COR-L47 (cell line): ENCODE data around the gene COTL1.
"Not testable (repeated sequence)": the region's sequence is repeated elsewhere in the genome, so short reads cannot be mapped to it uniquely, and the experiment has no call there.

Experiments used
- DNase-seq: peaks from one replicate; lab custom pipeline; 2025; lab: John Stamatoyannopoulos, UW

COTL1 gene

DNA sequence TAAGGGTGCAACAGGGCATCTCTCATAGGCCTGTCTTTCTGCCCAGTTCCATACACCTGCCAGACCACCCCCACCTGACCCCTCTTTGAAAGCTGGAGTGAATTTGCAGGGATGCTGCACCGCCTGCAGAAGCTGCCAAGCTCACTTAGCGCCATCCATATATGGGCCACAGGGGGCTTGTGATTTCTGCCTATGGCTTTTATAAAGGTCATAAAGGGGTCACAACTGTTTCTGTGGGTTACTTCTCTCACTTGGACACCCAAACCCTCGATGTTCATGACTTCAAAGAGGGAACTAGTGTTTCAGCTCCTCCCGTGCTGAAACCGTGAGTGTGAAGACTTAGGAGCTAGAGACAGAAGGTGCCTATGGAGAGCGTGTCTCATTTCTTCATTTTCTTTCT, 89.6 kb downstream of the COTL1 start:
- no peak for DNase-seq

- no peak for DNase-seq
Observed at GRCh38 chr16:84527532-84528269, 90.2 kb downstream of the COTL1 start.

DNA sequence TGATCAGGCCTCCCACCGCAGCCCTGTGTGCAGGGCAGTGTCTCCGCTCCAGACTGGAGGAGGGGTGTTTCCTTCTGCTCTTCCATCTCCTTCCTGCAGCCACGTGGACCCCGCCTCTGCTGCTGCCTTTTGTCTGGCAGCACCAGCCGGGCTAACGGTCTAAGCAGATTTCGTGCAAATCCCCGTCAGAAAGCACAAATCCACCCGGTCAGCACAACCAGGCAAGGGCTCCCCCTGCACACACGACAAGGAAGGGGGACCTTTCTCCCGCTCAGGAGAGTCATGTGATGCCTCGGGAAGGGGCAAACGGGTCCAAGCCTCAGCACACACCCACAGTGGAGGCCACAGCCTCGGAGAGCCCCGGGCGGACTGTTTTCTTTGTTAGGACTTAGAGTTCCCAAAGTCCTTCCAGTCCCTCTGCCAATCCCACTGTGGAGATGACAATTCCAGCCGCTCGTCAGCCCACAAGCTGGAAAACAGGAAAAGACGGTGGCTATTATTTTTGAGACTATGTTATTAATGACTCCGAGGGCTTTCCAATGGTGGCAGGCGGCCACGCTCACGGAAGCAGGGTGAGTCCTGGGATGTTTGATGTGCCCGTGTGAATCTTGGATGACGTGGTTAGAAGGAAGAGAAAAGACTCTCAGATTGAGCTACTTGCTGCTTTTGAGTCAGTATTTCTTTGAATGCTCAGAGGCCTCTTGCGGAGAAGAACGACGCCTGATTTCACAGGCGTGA, 90.9 kb downstream of the COTL1 start:
- DNase-seq, result no peak

DNA sequence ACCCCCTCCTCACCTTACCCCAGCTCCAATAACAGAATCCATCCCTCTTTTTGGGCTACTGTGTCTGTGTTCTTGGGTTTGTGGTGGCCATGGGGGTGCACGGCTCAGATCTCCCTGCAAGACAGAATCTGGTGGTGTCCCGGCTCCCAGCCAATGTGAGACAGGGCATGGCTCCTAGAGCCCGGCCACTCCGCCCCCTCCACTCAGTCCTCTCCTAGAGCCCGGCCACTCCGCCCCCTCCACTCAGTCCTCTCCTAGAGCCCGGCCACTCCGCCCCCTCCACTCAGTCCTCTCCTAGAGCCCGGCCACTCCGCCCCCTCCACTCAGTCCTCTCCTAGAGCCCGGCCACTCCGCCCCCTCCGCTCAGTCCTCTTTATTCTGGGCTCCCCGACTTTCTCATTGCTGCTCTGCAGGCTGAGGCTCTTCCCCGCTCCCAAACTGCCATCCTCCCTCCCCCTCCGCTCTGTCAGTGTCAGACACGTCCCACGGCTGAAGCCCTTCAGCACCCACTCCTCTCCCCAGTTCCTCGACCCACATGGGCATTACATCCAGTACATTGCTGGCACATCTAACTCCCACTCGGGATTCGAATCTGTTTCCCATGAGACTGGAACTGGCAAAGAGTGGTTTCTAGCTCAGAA, 92.8 kb downstream of the COTL1 start:
- not testable (repeated sequence) for DNase-seq

DNA sequence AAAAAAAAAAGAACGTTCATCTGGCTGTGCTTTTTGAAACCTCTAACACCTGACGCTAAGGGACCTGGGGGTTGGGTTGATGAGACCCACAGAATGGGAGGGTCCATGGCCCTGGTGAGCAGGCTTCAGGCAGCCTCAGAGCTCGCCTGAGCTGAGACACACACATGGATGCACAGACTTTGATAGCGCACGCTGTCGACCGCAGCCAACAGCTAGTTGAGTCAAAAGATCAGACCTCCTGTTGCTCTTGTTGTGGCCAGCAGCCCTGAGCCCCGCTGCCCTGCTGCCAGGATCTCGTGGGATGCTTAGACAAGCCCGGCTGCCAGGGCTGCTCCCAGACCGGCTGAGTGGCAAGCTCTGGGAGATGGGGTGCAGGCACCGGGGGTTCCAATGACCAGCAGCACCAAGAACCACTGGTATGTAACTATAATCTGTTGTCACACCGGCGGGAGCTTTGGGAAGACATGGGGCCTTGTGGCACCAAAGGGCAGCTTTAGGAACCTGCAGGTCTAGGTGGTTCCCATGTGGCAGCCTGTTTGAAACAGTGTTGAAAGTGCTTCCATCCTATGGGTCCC, 93.4 kb downstream of the COTL1 start:
- no peak for DNase-seq

DNA sequence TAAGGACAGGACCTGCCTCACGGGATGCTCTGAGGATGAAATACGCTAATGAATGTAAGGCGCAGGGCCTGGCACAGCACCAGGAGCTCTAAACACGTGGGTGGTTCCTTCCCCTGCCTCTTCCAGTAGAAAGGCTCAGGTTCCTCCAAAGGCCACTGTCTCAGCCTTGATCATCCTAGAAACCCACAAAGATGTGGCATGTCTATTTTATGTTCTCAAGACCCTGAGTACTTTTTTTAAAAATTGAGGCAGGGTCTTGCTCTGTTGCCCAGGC, 96.4 kb downstream of the COTL1 start:
- DNase-seq, result no peak

GRCh38 chr16:84520725-84521496, 97.0 kb downstream of the COTL1 start:
- DNase-seq, result peak; percentile 92

DNA sequence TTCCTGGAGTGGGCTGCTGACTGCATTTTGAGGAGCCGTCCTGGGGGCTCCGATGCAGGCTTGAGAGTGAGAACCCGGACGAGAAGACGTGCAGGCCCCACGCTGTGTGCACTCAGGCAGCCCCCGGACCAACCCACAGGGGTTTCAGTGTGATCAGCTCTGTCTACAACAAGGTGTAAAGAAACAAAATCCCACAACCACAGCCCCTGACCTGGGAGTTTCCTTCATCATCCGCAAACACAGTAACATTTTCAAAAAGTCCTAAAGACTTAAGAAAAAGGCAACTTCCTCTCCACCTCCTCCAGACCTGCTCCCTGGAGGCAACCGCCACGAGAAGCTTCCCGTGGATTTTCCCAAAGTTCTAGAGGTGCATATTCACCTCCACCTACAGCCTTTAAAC, 98.0 kb downstream of the COTL1 start:
- DNase-seq, result no peak

DNA sequence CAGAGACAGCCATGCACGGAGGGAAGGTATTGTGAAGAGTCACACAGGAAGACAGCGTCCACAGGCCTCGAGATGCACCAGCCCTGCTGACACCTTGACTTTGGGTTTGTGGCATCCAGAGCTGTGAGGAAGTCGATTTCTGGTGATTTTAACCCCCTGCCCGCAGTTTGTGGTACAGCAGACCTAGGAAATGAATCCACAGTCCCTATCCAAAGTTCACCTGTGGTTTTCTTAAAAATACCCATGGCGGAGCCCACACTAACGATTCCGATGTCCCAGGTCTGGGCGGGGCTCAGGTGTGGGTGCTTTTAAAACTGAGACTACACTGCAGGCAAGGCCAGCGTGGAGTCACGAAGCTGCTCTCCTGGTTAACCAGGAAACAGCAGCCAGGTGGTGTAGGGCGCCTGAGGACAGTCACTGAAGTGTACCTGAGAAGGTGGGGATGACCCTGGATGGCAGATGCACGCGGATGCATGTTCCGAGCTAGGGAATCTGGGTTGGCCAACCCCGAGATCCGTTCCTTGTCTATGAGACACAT, 99.0 kb downstream of the COTL1 start:
- no peak for DNase-seq

DNA sequence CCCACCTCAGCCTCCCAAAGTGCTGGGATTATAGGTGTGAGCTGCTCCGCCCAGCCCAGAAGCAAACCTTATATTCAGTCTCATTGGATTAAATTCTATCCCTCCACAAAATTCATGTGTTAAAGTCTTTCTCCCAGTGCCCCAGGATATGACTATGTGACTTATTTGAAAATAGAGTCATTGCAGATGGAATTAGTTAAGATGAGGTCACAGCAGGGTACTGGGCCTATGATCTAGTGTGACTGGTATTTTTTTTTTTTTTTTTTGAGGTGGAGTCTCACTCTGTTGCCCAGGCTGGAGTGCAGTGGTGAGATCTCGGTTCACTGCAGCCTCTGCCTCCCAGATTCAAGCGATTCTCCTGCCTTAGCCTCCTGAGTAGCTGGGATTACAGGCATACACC, 99.7 kb downstream of the COTL1 start:
- DNase-seq, result not testable (repeated sequence)

GRCh38 chr16:84517366-84517765, 100.5 kb downstream of the COTL1 start:
- no peak for DNase-seq
